GM18499 (cell line): Measurements from ENCODE around the gene SUCLG2.

Source experiments
- ATAC-seq: cut with Tn5 transposase; IDR thresholded peaks from one replicate; pipeline ENCODE4 v1.9.1; 2021; ENCODE audit warnings: moderate number of reproducible peaks; ENCODE audit not compliant: insufficient read depth, unreplicated experiment

SUCLG2 gene

DNA sequence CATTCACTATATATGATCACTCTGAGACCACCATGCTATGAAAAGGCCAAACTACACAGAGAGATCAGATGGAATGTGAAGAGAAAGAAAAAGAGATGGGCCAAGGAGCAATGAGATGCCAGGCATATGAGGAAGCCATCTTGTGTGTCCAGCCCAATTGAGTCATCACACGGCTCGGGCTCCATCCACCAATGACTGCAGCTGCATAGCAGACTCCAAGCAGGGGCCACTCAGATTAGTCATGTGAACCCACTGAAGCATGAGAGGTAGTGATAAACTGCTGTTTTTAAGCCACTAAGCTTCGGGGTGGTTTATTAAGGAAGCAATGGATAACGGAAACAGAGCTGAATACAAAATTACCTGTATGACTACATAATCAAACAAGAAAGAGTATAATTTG is 185.9 kb downstream of the SUCLG2 start:
- ATAC-seq = no peak

GRCh38 chr3:67463656-67464055 is 190.8 kb downstream of the SUCLG2 start:
- no peak for ATAC-seq

DNA sequence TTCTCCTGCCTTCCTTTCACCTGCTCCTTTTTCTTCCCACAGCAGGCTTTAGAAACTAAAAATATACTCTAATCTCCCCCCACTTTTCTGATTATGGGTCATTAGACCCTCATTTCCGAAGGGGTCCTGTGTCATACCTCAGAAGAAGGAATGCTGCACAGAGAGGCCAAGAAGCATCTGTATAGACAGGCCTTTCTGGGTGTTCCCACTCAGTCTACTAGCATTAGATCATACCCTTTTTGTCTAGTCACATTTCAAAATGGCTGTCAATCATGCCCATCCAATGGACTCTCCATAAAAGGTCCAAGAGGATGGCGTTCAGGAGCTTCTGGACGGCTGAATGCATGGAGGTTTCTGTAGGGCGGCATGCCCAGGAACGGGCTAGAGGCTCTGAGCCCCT is 192.2 kb downstream of the SUCLG2 start:
- ATAC-seq = no peak

DNA sequence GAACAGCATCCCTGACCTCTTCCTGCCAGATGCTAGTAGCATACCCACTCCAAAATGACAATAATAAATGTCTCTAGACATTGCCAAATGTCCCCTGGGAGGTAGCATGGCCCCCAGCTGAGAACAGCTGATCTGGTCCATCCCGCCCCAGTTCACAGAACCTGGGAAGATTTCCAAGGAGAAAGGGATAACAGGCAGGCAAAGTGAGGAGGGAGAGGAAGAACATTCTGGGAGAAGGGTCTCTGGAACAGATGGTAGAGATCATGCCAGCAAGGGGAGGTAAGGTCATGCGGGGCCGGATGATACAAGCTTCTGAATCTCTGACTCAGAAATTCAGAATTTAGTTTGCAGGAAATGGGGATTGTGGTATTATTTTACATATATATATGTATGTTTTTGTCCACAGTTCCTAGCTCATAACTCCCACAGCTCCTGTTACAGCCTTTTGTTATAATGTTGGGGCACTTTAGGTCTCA is 192.7 kb downstream of the SUCLG2 start:
- no peak for ATAC-seq

DNA sequence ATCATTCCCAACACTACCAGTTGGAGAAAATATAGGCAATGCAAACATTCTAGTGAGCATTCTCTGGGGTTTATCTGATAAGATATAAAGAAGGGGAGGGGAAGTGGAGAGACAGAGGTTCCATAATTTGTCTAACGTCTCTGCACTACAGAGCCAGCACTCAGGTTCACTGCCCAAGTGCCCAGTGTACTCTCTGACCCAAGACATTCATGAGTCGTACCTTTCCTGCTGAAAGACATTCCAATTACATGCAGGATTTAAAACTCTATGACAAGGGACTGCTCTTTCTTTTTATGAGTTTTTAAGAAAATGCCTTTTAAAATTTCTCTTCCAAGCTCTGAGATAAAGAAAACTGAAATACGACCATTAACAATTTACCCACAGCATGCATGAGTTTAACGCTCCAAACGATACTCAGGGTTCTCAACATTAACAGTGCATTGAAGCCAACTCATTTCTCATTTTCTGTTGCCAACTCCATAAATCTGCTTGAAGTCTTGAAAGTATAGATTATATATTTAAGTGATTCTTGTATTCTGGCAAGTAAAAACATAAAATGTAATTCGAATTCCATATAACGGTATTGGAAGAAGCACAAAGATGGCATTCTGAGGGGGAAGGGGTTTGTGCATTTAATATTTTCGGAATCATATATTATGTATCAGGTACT is 193.4 kb downstream of the SUCLG2 start:
- no peak for ATAC-seq

DNA sequence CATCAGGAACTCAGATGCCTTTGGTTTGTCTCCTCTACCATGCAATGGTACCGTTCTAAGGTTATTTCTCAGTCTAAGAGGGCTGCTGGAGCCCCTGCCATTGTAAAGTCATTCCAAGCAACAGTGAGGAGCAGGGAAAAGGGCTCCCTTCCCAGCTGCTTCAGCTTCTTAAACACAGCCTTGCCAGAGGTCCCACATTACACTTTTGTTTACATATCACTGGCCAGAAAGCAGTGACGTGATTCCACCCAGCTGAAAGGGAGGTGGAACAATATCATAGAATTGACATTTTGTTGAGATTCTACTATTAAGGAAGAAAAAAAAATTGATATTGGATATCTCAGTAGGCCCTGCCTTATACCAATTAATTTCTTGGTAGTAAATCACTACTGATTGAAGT is 194.6 kb downstream of the SUCLG2 start:
- ATAC-seq = no peak

GRCh38 chr3:67458896-67459530 is 195.4 kb downstream of the SUCLG2 start:
- no peak for ATAC-seq

DNA sequence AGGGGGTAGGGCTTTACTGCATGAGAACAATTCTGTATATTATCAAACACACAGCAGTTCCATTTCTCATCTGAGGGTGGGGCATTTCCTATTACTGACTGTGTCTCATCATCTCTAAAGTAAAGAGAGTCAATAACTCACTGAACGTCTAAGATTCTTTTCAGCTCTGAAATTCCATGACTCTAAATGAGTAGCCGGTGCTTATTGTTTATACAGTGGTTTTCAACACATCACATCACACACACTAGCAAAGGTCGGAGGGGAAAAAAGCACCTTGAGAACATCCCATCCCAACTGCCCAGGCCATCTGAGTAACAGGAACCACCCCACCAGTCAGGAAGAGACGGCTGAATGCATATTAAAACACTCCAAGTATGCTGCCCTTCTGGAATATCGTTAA is 196.0 kb downstream of the SUCLG2 start:
- ATAC-seq = no peak

DNA sequence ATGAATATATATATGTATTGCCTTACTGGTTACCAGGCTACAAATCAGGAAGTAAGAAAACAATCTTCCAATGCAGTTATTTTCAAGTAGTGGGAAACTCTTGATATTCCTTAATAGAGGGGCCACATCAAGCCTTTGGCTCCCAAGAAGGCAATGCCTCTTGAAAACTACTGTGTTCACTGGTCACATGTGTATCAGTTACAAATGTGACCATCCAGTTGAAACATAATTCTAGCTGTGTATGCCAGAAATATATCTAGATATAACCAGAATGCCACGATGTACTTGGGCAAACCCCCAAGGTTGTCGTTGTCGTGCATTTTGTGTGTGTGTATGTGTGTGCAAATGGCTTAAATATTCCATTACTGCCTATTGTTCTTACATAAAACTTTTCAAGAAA is 200.8 kb downstream of the SUCLG2 start:
- ATAC-seq = no peak

GRCh38 chr3:67450153-67450552 is 204.3 kb downstream of the SUCLG2 start:
- no peak for ATAC-seq

- no peak for ATAC-seq
Measured at GRCh38 chr3:67447393-67447792, 207.0 kb downstream of the SUCLG2 start.

GRCh38 chr3:67437789-67438188 is 216.6 kb downstream of the SUCLG2 start:
- no peak for ATAC-seq

- no peak for ATAC-seq
Measured at GRCh38 chr3:67437090-67437489, 217.3 kb downstream of the SUCLG2 start.

- ATAC-seq = no peak
Measured at GRCh38 chr3:67433109-67433508, 221.3 kb downstream of the SUCLG2 start.

DNA sequence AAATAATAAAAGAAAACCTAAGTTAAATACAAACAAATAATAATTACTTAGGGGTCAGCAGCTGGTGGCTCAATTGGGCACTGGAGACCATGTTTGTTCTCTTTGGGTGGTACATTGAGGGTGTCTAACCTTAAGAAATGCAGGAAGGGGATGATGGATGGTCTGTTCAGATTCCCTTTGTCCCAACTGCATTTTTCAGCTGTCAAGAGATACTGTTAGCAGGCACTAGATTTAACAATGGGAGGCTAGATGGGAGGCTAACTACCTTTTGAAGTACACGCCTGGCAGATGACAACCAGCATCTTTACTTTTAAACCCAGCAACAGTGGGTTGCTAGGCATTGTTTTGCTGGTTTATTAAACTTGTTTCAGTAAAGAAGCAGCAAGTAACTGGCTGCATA is 222.5 kb downstream of the SUCLG2 start:
- no peak for ATAC-seq

DNA sequence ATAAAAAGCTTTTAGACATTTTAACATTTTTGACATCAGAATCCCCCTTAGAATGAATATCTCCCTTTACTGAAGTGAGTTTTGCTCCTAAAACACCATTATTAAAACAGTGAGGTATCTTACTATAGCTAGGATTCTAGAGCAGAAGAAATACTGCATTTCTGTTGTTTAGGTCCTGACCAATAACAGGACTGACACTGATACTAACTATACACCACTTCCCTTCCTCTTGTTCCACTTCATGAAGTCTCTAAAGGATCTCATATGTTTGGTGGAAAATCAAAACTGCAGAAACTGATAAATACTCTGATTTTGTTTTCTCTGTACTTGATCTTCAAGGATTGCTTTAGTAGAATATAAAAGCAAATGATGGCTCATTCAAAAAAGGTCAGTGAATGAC is 230.7 kb downstream of the SUCLG2 start:
- ATAC-seq = no peak

DNA sequence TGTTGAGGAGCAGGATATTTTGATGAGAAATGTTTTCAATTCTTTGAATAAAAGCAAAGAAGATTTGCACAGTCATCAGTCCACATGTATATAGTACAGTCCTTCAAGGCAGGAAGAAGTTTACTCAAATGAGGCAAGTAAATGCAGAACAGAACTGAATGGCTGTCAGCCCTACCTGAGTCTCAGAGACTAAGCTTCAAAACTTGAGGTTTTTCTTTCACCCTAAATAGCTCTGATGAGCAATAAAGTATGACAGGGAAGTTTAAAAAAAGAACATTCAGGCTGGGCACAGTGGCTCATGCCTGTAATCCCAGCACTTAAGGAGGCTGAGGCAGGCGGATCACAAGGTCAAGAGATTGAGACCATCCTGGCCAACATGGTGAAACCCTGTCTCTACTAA is 232.5 kb downstream of the SUCLG2 start:
- ATAC-seq = no peak

DNA sequence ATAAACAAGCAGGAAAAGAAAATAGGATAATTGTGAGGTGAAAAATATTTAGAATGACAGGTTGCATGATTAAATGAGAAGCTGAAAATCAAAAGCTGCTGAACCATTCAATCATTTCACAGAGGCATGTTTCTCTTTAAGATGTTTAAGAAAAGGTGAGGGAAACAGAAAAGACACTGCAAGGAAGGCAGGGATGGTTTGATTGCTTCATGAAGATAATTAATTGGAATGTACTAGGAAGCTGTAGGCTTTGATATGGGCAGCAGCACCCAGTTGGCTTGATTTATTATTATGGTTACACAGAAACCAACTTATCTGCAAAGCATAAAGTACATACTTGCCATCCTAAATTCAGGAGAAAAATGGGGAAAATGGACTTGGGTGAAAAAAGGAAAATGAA is 234.6 kb downstream of the SUCLG2 start:
- no peak for ATAC-seq

- ATAC-seq = no peak
Measured at GRCh38 chr3:67419218-67419529, 235.2 kb downstream of the SUCLG2 start.

DNA sequence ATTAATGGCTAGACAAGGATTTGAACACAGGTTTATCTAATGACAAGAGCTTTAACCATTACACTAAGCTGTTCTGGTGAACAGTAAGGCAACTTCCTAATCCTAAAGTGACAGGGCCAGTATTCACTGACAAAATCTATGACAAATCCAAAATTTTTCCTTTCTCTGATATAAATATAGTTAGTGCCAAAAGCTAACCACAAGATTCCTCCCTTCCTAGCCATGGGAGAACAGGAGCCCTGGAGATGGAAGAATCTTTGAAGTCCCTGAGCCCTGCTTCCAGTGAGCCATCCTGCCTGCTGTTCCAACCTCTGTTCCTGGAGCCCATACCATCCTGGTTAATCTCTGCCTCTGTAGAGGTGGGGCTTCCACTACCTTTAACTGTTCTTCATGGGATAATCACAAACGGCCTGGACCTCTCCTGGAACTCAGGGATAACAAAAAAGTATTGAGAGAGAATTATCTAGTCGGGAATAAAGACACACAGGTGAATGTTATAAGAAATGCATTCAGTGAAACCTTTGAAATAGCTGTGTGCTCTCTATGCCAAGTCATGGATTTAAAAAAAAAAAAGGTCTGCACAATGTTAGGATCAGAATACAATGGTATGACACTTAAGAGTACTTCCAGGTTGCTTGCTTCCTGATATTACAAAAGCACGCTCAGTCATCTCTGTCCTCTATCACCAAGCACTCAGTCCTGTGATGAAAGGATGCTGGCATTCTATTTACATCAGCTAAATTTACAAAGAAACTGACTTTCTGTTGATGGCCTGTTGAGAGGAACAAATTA is 235.8 kb downstream of the SUCLG2 start:
- no peak for ATAC-seq

GRCh38 chr3:67416703-67417102 is 237.7 kb downstream of the SUCLG2 start:
- ATAC-seq = no peak

DNA sequence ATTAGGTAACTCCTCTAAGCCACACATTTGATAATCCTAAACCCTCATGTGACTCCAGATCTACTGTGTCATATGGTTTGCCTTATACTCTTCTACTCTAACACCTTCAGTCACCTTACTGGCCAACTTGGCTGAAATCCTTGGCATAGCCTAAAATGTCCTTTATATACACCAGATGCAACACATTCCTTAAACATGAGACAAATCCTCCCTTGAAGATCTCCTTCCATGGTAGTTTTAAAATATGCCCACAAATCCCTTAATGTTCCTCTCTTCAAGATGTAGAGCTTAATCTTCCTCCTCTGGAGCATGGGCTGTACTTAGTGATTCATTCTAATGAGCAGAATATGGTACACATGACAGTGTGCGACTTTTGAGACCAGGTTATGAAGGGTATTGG is 238.9 kb downstream of the SUCLG2 start:
- ATAC-seq = no peak
